IPS DF 19.7 (cell line): ENCODE results near the gene ZNF540.
"Not testable (repeated sequence)": the region's sequence is repeated elsewhere in the genome, so short reads cannot be mapped to it uniquely, and the experiment has no call there.

Source experiments
- DNase-seq: peaks from one replicate; pipeline ENCODE4 v3.0.0-alpha.2; 2013; ENCODE audit warnings: low read depth, low spot score

ZNF540 gene

GRCh38 chr19:37594304-37594981 is at the start of gene ZNF540, which contains the start of gene ZNF571:
Gene ZNF540 (plus strand): TSS chr19:37594876. CDS start chr19:37598448, 3,572 bp downstream.
Gene ZNF571 (minus strand): TSS chr19:37594792. CDS start chr19:37586676, 8,116 bp downstream.
- DNase-seq: peak; percentile 93

DNA sequence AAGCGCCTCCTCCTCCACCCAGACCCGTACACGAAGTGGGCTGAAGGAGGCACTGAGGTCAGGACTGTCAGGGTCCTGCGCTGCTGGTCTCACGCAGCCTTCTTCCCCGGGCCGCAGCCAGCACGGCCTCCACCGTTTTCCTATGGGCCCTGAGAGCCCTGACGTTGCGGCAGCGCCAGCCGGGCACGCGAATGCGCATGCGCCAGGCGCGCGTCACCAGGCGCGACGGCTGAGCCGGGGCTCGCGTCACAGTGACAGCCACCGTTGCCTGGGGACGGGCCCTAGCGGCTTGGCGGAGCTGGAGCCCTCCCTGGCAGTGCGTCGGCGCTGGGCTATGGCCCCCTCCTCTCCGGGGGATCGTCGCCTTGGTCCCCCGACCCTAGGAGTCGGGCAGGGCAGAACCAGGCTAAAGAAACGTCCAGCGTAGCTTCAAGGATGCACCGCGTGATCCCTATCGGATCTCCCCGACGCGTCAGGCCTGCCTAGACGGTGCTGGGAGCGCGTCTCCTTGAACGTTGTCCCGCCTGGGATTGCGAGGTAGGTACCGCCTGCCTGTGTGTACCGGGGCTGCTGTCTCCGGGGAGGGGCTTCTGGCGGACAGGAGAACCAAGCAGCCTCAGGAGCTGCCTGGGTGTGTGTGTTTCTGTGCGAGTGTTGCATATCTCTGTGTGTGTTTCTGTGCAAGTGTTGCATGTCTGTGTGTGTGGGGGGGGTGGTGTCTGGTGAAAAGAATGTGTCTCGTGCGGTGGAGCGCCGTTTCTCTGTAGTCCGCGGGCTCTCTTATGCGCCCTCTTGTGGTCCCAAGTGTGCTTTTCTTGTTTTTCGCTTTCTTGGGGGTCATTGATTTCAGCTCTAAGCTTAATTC is 43.3 kb upstream of the ZNF540 start:
- DNase-seq: no peak

DNA sequence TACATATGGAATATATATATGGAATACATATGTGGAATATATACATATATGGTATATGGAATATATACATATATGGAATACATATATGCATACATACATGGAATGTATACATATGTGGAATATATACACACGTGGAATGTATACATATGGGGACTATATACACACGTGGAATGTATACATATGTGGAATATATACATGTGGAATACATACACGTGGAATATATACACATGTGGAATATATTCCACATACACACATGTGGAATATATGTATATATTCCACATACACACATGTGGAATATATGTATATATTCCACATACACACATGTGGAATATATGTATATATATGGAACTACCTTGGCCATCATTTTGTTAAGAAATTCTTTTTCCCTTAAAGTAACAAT is 31.2 kb upstream of the ZNF540 start:
- DNase-seq: no peak

DNA sequence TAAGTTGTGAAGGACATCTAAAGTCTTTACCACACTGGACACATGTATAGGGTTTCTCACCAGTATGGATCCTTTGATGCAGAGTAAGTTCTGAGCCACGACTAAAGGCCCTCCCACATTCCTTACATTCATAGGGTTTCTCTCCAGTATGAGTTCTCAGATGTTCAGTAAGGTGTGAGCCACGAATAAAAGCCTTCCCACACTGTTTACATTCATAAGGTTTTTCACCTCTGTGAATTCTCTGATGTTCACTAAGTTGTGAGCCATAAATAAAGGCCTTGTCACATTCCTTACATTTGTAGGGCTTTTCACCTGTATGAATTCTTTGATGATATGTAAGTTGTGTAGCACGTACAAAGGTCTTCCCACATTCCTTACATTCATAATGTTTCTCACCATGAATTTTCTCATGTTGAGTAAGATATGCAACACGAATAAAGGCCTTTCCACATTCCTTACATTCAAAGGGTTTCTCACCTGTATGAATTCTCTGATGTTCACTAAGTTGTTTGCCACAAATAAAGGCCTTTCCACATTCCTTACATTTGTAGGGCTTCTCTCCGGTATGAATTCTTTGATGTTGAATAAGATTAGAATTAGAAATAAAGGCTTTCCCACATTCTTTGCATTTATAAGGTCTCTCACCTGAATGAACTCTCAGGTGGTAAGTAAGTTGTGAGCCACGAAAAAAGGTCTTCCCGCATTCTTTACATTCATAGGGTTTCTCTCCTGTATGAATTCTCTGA is 29.9 kb upstream of the ZNF540 start:
- DNase-seq: no peak

- DNase-seq: no peak
Observed at GRCh38 chr19:37565370-37565669, 29.4 kb upstream of the ZNF540 start.

- DNase-seq: no peak
Observed at GRCh38 chr19:37572203-37572602, 22.5 kb upstream of the ZNF540 start.

DNA sequence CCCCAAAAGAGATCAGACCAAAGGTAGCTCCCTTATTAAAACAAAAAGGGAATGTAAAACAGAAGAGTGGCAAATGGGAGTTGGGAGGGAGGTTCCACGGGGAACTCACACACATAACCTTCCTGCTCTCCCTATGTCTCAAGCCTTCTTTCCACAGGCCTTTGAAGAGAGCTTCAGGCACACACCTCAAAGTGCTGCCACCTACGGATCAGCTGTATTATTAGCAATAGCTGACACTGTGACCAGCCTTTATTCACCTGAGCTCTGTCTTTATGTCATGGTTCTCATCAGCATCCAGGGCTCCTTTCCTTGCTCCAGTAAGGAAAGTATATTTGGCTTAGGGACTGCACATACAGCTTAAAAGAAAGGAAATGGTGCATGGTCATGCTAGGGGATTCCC is 11.3 kb upstream of the ZNF540 start:
- DNase-seq: no peak

- no peak for DNase-seq
Observed at GRCh38 chr19:37593996-37594303, 726 bp upstream of the ZNF540 start.

GRCh38 chr19:37594982-37595382 is 306 bp downstream of the ZNF540 start:
- no peak for DNase-seq

GRCh38 chr19:37635076-37636056 is 40.7 kb downstream of the ZNF540 start:
- no peak for DNase-seq

- no peak for DNase-seq
Observed at GRCh38 chr19:37654118-37654517, 59.4 kb downstream of the ZNF540 start.

- DNase-seq: no peak
Observed at GRCh38 chr19:37654629-37655300, 60.1 kb downstream of the ZNF540 start.

GRCh38 chr19:37655301-37655688 is 60.6 kb downstream of the ZNF540 start, which contains the start of gene ZFP30:
Gene ZFP30 (minus strand): TSS chr19:37655465. CDS start chr19:37647822, 7,643 bp downstream.
- no peak for DNase-seq

DNA sequence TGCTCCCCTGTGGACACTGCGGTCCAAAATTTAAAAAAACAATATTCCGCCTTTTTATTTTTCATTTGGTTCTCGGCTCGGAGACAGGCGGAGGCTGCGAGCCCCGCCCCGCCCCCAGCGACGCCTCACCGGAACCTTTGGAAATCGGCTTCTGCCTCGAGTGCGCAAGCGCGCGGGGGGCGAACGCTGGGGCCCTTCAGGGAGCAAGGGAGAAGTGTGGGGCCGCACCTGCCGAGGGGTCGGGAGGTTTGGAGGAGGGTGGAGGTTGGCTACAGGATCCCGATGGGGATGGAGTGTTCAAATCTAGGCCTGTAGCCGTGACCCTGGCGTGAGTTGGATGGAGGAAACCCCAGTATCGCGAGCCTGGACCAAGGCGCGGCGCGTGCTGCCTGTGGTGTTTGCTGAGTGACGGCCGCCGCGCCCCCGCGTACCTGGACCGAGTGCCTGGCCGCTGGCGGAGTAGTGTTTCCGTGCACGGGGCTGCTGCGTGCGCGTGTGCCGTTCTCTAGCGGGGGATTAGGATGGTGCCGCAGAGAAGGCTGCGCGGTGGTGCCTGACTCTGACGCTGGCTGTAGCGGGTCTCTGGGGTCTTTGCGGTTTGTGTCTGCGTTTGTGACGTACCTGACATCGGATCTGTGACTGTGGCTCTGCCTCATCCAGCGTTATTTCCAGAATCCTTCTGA is 61.2 kb downstream of the ZNF540 start:
- DNase-seq: peak; percentile 59

GRCh38 chr19:37657157-37657556 is 62.5 kb downstream of the ZNF540 start:
- not testable (repeated sequence) for DNase-seq
